Breast epithelium (tissue), 4 donors: ENCODE data around the gene PKMYT1. TPM values are rescaled to one million over a fixed set of nuclear protein-coding genes. Genes with fewer than 3 reads are reported as not detected.

Experiments used
- DNase-seq, 2 donors: peaks; one replicate each; pipeline ENCODE4 v3.0.0-alpha.2; 2019; ENCODE audit warnings: low spot score in 2 of 2
- H3K27ac ChIP-seq, 2 donors: fragments of 200-600 bp; sonication (generic) in 1 of 2; one replicate each; pipeline ENCODE4 v1.5.1; 2016 to 2019; ENCODE audit warnings: mild to moderate bottlenecking in 1 of 2
- H3K27me3 ChIP-seq, 2 donors: fragments of 200-600 bp; sonication (generic) in 1 of 2; one replicate each; pipeline versions ENCODE4 v1.5.1 to v1.6.0; 2017 to 2019; ENCODE audit warnings: control low read depth in 1 of 2, mild to moderate bottlenecking in 1 of 2
- H3K36me3 ChIP-seq: fragments of 200-600 bp; one replicate; pipeline ENCODE4 v1.5.1; 2019
- H3K4me1 ChIP-seq, 2 donors: fragments of 200-600 bp; sonication (generic); one replicate each; pipeline ENCODE4 v1.5.1; 2016 to 2019; ENCODE audit warnings: control low read depth in 1 of 2
- H3K4me3 ChIP-seq, 3 donors: fragments of 200-600 bp; sonication (generic); 1 replicate in 2 of 3; 2 replicates in 1 of 3; pipeline ENCODE4 v1.5.1; 2016 to 2019; ENCODE audit warnings: mild to moderate bottlenecking in 3 of 3, moderate library complexity in 2 of 3
- H3K9me3 ChIP-seq, 2 donors: fragments of 200-600 bp; sonication (generic) in 1 of 2; one replicate each; pipeline ENCODE4 v1.5.1; 2016 to 2019; ENCODE audit warnings: control low read depth in 1 of 2
- POLR2A ChIP-seq: fragments of 450-650 bp; IDR thresholded peaks from one replicate; pipeline ENCODE4 v1.6.1; 2016; ENCODE audit warnings: antibody characterized with exemption, mild to moderate bottlenecking, moderate library complexity
- POLR2AphosphoS5 ChIP-seq, 3 donors: sonication (generic); formaldehyde crosslinking; IDR thresholded peaks; one replicate each; pipeline ENCODE4 v1.6.1; 2017; ENCODE audit warnings: antibody characterized with exemption in 3 of 3
- intact Hi-C: fragments of 100-400 bp; cut with DNase I; formaldehyde crosslinking; loops from one replicate; pipeline ENCODE4 v1.15.1; 2023; ENCODE audit warnings: low total_unique reads
- total RNA-seq, 3 donors: library from RNA; depleted of rRNA; stranded (reverse); fragments of >200 nt; gene quantifications; one replicate each; pipeline ENCODE4 v1.1.0, GENCODE V29; 2016
- TF ChIP-seq, protein P1 (sequence below), 3 donors: fragments of 450-650 bp; IDR thresholded peaks; one replicate each; pipeline ENCODE4 v1.5.1; 2016 to 2017; ENCODE audit warnings: antibody characterized with exemption in 3 of 3, mild to moderate bottlenecking in 3 of 3, moderate library complexity in 3 of 3

The PKMYT1 gene
- total RNA-seq, 3 donors from 2014 or later: 0.66 to 1.4 (median 0.73) TPM

DNA sequence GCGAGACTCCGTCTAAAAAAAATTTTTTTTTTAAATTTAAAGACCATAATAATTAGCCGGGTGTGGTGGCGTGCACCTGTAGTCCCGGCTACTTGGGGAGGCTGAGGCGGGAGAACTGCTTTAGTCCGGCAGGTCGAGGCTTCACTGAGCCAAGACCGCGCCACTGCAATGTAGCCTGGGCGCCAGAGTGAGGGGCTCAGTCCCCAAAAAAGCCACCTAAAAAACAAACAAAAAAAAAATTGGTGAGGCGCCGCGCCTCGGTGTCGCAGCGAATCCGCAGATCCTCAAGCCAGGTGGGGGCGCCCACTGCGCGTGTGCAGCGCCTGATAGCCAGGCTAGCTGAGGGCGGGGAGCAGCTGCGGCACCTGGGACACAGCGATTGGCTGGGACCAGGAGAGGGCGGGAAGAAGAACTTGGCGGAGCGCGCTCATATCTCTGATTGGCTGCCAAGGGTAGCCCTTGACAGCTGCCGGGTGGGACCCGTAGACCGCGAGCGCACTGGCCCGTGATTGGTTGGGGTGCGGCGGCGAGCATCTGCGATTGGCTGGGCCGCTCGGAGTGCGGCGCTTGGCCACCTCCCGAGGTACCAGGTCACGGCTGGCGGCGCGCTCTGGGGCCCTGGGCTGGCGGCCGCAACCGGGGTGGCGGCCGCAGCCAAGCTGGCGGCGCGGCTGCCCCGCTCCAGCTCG, 23.5 kb upstream of the PKMYT1 start:
- Histone ChIP-seq H3K27me3 (peaks cover 0 to 2% of the 10 kb centered on the region in 2 donors), H3K36me3 (no peaks in the 10 kb centered on the region), H3K4me3 (peak overlapping the region; percentile 17 to 63 (median 43)), H3K4me1 (no peaks in the 10 kb centered on the region), H3K9me3 (no peaks in the 10 kb centered on the region), H3K27ac (peak overlapping the region in 1 of 2 donors; percentile 48)
- TF ChIP-seq POLR2AphosphoS5 (IDR thresholded peaks at IDR 0.05) (peak in 1 of 3 donors; percentile 25), POLR2A (no peak)
- TF ChIP-seq, protein P1, sequence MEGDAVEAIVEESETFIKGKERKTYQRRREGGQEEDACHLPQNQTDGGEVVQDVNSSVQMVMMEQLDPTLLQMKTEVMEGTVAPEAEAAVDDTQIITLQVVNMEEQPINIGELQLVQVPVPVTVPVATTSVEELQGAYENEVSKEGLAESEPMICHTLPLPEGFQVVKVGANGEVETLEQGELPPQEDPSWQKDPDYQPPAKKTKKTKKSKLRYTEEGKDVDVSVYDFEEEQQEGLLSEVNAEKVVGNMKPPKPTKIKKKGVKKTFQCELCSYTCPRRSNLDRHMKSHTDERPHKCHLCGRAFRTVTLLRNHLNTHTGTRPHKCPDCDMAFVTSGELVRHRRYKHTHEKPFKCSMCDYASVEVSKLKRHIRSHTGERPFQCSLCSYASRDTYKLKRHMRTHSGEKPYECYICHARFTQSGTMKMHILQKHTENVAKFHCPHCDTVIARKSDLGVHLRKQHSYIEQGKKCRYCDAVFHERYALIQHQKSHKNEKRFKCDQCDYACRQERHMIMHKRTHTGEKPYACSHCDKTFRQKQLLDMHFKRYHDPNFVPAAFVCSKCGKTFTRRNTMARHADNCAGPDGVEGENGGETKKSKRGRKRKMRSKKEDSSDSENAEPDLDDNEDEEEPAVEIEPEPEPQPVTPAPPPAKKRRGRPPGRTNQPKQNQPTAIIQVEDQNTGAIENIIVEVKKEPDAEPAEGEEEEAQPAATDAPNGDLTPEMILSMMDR (IDR thresholded peaks at IDR 0.05): peak in 1 of 3 donors; percentile 47
- DNase-seq: peak; percentile 98
- intact Hi-C loops: no loop called here

DNA sequence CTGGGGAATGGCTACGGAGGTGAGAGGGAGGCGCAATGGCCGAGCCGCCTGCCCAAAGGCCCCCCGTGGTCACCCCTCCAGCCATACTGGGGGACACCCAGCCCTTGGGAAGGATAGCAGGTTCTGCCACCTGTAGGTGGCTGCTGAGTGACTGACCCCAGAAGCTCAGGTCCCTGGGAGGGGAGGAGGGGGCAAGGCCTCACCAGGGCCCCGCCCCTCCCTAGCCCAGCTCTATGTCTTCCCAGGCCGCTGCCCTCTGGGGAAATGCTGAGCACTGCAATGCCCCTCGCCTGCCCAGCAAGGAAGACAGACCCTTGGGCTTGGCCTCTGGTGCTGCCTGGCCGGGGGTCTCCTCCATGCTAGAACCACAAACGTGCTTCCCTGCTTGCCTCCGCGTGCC, 21.1 kb upstream of the PKMYT1 start:
- Histone ChIP-seq H3K9me3 (no peaks in the 10 kb centered on the region), H3K27ac (no peak overlapping the region), H3K36me3 (no peaks in the 10 kb centered on the region), H3K4me1 (no peaks in the 10 kb centered on the region), H3K4me3 (no peak overlapping the region), H3K27me3 (no peaks in the 10 kb centered on the region)
- DNase-seq: no peak
- intact Hi-C loops: no loop called here
- TF ChIP-seq POLR2A (no peak), POLR2AphosphoS5 (IDR thresholded peaks at IDR 0.05) (no peak)
- TF ChIP-seq, protein P1 (IDR thresholded peaks at IDR 0.05): no peak

DNA sequence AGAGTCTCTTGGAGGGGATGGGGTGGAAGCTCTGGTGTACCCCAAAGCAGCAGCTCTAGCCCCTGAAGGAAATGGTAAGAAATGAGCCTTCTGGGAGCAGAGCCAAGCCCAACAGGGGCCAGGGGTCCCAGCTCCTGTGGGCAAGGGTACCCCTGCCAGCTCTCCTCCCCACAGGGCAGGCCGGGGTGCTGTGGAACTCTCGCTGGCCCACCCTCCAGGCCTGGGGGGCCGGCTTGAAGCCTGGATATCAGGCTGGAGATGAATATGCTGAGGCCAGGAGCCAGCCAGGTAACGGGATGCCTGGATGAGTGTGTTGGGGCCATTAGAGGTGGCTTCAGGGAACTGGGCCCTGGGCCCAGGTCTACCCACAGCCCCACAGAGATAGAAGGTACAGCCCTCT, 20.3 kb upstream of the PKMYT1 start:
- H3K4me1 ChIP-seq: no peaks in the 10 kb centered on the region
- intact Hi-C loops: no loop called here

DNA sequence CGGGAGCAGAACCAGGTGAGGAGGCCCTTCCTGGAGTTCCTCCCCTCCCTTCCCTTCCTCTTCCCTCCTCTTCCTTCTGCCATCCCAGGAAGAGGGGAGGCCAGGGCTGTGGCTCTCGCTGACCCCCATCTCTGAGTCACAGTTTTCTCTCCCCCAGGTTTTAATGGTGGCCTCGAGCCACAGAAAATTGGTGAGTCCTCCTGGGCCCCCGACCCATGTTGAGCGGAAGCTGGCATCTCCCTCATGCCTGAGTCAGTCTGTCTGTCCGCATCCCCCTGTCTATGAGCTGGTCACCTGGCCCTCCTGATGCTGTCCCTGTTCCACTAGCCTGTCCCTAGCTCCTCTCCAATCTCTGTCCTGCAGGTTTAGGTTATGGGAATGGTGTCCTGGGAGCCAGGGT, 19.7 kb upstream of the PKMYT1 start:
- H3K27me3 ChIP-seq: no peaks in the 10 kb centered on the region
- H3K9me3 ChIP-seq: no peaks in the 10 kb centered on the region
- intact Hi-C loops: no loop called here
- no peak overlapping the region for H3K27ac ChIP-seq
- no peaks in the 10 kb centered on the region for H3K36me3 ChIP-seq
- no peak for DNase-seq
- H3K4me1 ChIP-seq: no peaks in the 10 kb centered on the region
- TF ChIP-seq POLR2AphosphoS5 (IDR thresholded peaks at IDR 0.05): no peak
- TF ChIP-seq POLR2A: no peak
- TF ChIP-seq, protein P1 (IDR thresholded peaks at IDR 0.05): no peak
- H3K4me3 ChIP-seq: no peak overlapping the region

More for the DNA sequence above, 20.3 kb upstream of the PKMYT1 start:
- DNase-seq: no peak
- Histone ChIP-seq H3K36me3 (no peaks in the 10 kb centered on the region), H3K9me3 (no peaks in the 10 kb centered on the region), H3K27ac (no peak overlapping the region), H3K27me3 (no peaks in the 10 kb centered on the region), H3K4me3 (no peak overlapping the region)
- TF ChIP-seq, protein P1 (IDR thresholded peaks at IDR 0.05): no peak
- no peak for TF ChIP-seq POLR2A
- no peak for TF ChIP-seq POLR2AphosphoS5 (IDR thresholded peaks at IDR 0.05)

DNA sequence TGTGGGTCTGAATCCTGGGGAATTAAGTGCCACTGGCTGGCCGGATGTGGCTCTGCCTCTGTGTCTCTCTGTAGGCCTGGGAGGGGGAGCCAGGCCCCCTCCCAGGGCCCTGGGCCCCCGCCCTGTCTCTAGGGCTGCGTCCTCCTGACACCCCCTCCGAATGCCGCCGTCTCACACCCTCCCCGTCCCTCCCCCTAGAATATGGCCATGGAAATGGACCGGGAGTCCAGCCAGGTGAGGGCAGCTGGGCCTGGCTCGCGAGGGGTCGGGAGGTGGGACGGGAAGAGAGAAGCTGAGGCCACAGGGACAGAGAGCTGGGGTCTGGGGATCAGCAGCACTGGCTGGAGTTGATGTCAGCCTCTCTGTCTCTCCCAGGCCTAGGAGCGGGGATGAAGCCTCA, 16.1 kb upstream of the PKMYT1 start:
- TF ChIP-seq POLR2AphosphoS5 (IDR thresholded peaks at IDR 0.05): no peak
- TF ChIP-seq, protein P1 (IDR thresholded peaks at IDR 0.05): no peak
- TF ChIP-seq POLR2A: no peak
- Histone ChIP-seq H3K36me3 (no peaks in the 10 kb centered on the region), H3K9me3 (no peaks in the 10 kb centered on the region), H3K27ac (no peak overlapping the region), H3K4me1 (no peaks in the 10 kb centered on the region), H3K4me3 (no peak overlapping the region), H3K27me3 (no peaks in the 10 kb centered on the region)
- DNase-seq: no peak
- intact Hi-C loops: no loop called here
